Liver (tissue), 9 donors: Measurements from ENCODE around the gene DMD. TPM values are rescaled to one million over a fixed set of nuclear protein-coding genes. Genes with fewer than 3 reads are reported as not detected.

Experiments
- DNase-seq: peaks from one replicate; pipeline ENCODE4 v3.0.0-alpha.2; 2017; ENCODE audit warnings: low spot score
- H3K27ac ChIP-seq, 2 donors: one replicate each; pipeline ENCODE4 v1.7.0; 2013; ENCODE audit warnings: inconsistent platforms in 2 of 2, low read length in 2 of 2, control low read depth in 1 of 2, low read depth in 1 of 2, mild to moderate bottlenecking in 1 of 2
- H3K27me3 ChIP-seq, 4 donors: one replicate each; pipeline versions ENCODE4 v1.6.1 to v1.7.0; 2013; ENCODE audit warnings: low read length in 3 of 4, inconsistent platforms in 1 of 4, mild to moderate bottlenecking in 1 of 4, moderate library complexity in 1 of 4; ENCODE audit not compliant: control insufficient read depth in 4 of 4, insufficient read depth in 4 of 4
- H3K36me3 ChIP-seq, 4 donors: one replicate each; pipeline versions ENCODE4 v1.6.1 to v1.7.0; 2013; ENCODE audit warnings: low read length in 3 of 4, mild to moderate bottlenecking in 3 of 4, low read depth in 1 of 4, moderate library complexity in 1 of 4; ENCODE audit not compliant: control insufficient read depth in 4 of 4, insufficient read depth in 3 of 4
- H3K4me1 ChIP-seq, 4 donors: one replicate each; pipeline versions ENCODE4 v1.6.1 to v1.7.0; 2013; ENCODE audit warnings: low read length in 3 of 4, mild to moderate bottlenecking in 3 of 4, moderate library complexity in 1 of 4; ENCODE audit not compliant: control insufficient read depth in 4 of 4, insufficient read depth in 4 of 4
- H3K4me3 ChIP-seq, 3 donors: one replicate each; pipeline versions ENCODE4 v1.6.1 to v1.7.0; 2013; ENCODE audit warnings: low read length in 3 of 3, control low read depth in 1 of 3, low read depth in 1 of 3, mild to moderate bottlenecking in 1 of 3
- H3K9ac ChIP-seq, 2 donors: one replicate each; pipeline ENCODE4 v1.7.0; 2013; ENCODE audit warnings: low read length in 2 of 2, mild to moderate bottlenecking in 2 of 2, moderate library complexity in 2 of 2, control low read depth in 1 of 2, low read depth in 1 of 2
- H3K9me3 ChIP-seq, 4 donors: one replicate each; pipeline versions ENCODE4 v1.6.1 to v1.7.0; 2013; ENCODE audit warnings: low read length in 3 of 4; ENCODE audit not compliant: control insufficient read depth in 4 of 4
- ATF3 ChIP-seq: IDR thresholded peaks from 2 replicates; pipeline ENCODE4 v1.6.1; 2016; ENCODE audit warnings: antibody characterized with exemption
- EGR1 ChIP-seq, 2 donors: IDR thresholded peaks; 2 replicates each; pipeline ENCODE4 v1.6.1; 2016 to 2018; ENCODE audit warnings: antibody characterized with exemption in 2 of 2, low read depth in 2 of 2
- HNF4A ChIP-seq, 2 donors: conservative IDR thresholded peaks; 2 replicates each; pipeline ENCODE4 v1.6.1; 2016; ENCODE audit warnings: antibody characterized with exemption in 2 of 2, mild to moderate bottlenecking in 2 of 2
- JUND ChIP-seq, 2 donors: IDR thresholded peaks; 2 replicates each; pipeline ENCODE4 v1.6.1; 2016; ENCODE audit warnings: antibody characterized with exemption in 2 of 2
- MAX ChIP-seq: IDR thresholded peaks from 2 replicates; pipeline ENCODE4 v1.6.1; 2016; ENCODE audit warnings: antibody characterized with exemption
- NR2F2 ChIP-seq: IDR thresholded peaks from 2 replicates; pipeline ENCODE4 v1.6.1; 2016; ENCODE audit warnings: antibody characterized with exemption
- RAD21 ChIP-seq, 2 donors: IDR thresholded peaks; 2 replicates each; pipeline ENCODE4 v1.6.1; 2016; ENCODE audit warnings: antibody characterized with exemption in 2 of 2, mild to moderate bottlenecking in 2 of 2
- RXRA ChIP-seq, 2 donors: IDR thresholded peaks; 2 replicates each; pipeline ENCODE4 v1.6.1; 2017 to 2018; ENCODE audit warnings: antibody characterized with exemption in 2 of 2, mild to moderate bottlenecking in 1 of 2
- SP1 ChIP-seq: IDR thresholded peaks from 2 replicates; pipeline ENCODE4 v1.6.1; 2018; ENCODE audit warnings: antibody characterized with exemption, mild to moderate bottlenecking
- YY1 ChIP-seq: IDR thresholded peaks from 2 replicates; pipeline ENCODE4 v1.6.1; 2016; ENCODE audit warnings: antibody characterized with exemption, mild to moderate bottlenecking
- ZBTB33 ChIP-seq: IDR thresholded peaks from 2 replicates; pipeline ENCODE4 v1.6.1; 2016; ENCODE audit warnings: antibody characterized with exemption
- WGBS: extraction: QIAGEN DNeasy Blood & Tissue Kit; methylation state at CpG from one replicate; pipeline ENCODE4 v1.1.7; 2013; 5-methylcytosine and 5-hydroxymethylcytosine counted together
- polyA plus RNA-seq, 2 donors: library from polyadenylated mRNA; stranded (reverse) in 1 of 2; unstranded in 1 of 2; fragments of 200-250 nt in 1 of 2; fragments of >200 nt in 1 of 2; fragmentation: Nextera tagmentation in 1 of 2; extraction: Ambion mirVana in 1 of 2; gene quantifications; one replicate each; pipeline versions ENCODE4 v1.2.1 to v1.2.3, GENCODE V29; 2013 to 2015
- total RNA-seq, 2 donors: library from RNA; depleted of rRNA; stranded (reverse); fragments of >200 nt; gene quantifications; one replicate each; pipeline ENCODE4 v1.2.3, GENCODE V29; 2014
- donor health status: healthy.
- donor health status: healthy.
- donor health status: healthy.
- donor health status: healthy.
- donor health status: healthy.

Gene DMD
- total and polyA plus RNA-seq, 4 donors: 14.6 to 61.9 (median 23.9) TPM

- no peak for TF ChIP-seq ATF3
- no peak for TF ChIP-seq RAD21 (IDR thresholded peaks at IDR 0.05)
- TF ChIP-seq NR2F2: no peak
- Histone ChIP-seq H3K27me3 (no peaks in the 10 kb centered on the region), H3K4me1 (peaks cover 0 to 5% (median 0%) of the 10 kb centered on the region in 4 donors), H3K27ac (no peak overlapping the region), H3K4me3 (no peak overlapping the region), H3K36me3 (no peaks in the 10 kb centered on the region), H3K9ac (no peak overlapping the region), H3K9me3 (no peaks in the 10 kb centered on the region)
- no peak for DNase-seq
- WGBS: 87% methylated on average over 3 of the region's 3 CpGs
These were observed 1941.4 kb downstream of the DMD start for GRCh38 chrX:31269914-31270313.

- H3K4me1 ChIP-seq: peaks cover 0 to 5% (median under 1%) of the 10 kb centered on the region in 4 donors
- no peak overlapping the region for H3K9ac ChIP-seq
- no peak for DNase-seq
- TF ChIP-seq ZBTB33 (no peak), RAD21 (IDR thresholded peaks at IDR 0.05) (peak; percentile 44 to 48)
- WGBS: 34% methylated on average over 4 of the region's 4 CpGs
- no peaks in the 10 kb centered on the region for H3K36me3 ChIP-seq
- H3K9me3 ChIP-seq: no peaks in the 10 kb centered on the region
- no peak overlapping the region for H3K4me3 ChIP-seq
- H3K27me3 ChIP-seq: no peaks in the 10 kb centered on the region
- H3K27ac ChIP-seq: no peak overlapping the region
These were observed 1943.0 kb downstream of the DMD start for GRCh38 chrX:31268359-31268758.

- Histone ChIP-seq H3K9me3 (no peaks in the 10 kb centered on the region), H3K4me1 (peaks cover 0 to 12% (median 4%) of the 10 kb centered on the region in 4 donors), H3K27ac (peak overlapping the region; percentile 66 to 76), H3K36me3 (no peaks in the 10 kb centered on the region), H3K4me3 (peak overlapping the region; percentile 46 to 67 (median 61)), H3K9ac (peak overlapping the region in 1 of 2 donors; percentile 71), H3K27me3 (no peaks in the 10 kb centered on the region)
- TF ChIP-seq YY1: peak; percentile 47
- TF ChIP-seq EGR1 (IDR thresholded peaks at IDR 0.05; ENCODE audit: low read depth in 2 of 2): no peak
- TF ChIP-seq HNF4A (conservative IDR thresholded peaks at IDR 0.05): no peak
- under 1% methylated on average over 74 of the region's 74 CpGs for WGBS
- DNase-seq: peak; percentile 40
These were observed 1944.9 kb downstream of the DMD start for GRCh38 chrX:31266203-31267076.

GRCh38 chrX:31265383-31265782 is 1946.0 kb downstream of the DMD start:
- H3K4me3 ChIP-seq: peak overlapping the region in 2 of 3 donors; percentile 61 to 67
- TF ChIP-seq SP1 (peak; percentile 22), NR2F2 (no peak), YY1 (peak; percentile 51), JUND (IDR thresholded peaks at IDR 0.05) (peak in 1 of 2 donors; percentile 23), RAD21 (IDR thresholded peaks at IDR 0.05) (peak in 1 of 2 donors; percentile 24), RXRA (IDR thresholded peaks at IDR 0.05) (peak; percentile 50 to 71), HNF4A (conservative IDR thresholded peaks at IDR 0.05) (peak; percentile 54 to 69), MAX (no peak)
- H3K27ac ChIP-seq: peak overlapping the region; percentile 19 to 31
- WGBS: 26% methylated on average over 7 of the region's 7 CpGs
- H3K27me3 ChIP-seq: no peaks in the 10 kb centered on the region
- H3K9ac ChIP-seq: peak overlapping the region; percentile 24 to 76
- no peaks in the 10 kb centered on the region for H3K9me3 ChIP-seq
- no peak for DNase-seq
- H3K36me3 ChIP-seq: no peaks in the 10 kb centered on the region
- H3K4me1 ChIP-seq: peaks cover 0 to 12% (median 4%) of the 10 kb centered on the region in 4 donors
